GM18873 (cell line): ENCODE measurements around the gene TNNT1.
"Not testable (repeated sequence)": the region's sequence is repeated elsewhere in the genome, so short reads cannot be mapped to it uniquely, and the experiment has no call there.

Experiments
- ATAC-seq: cut with Tn5 transposase; IDR thresholded peaks from one replicate; pipeline ENCODE4 v1.9.1; 2021; ENCODE audit warnings: mild to moderate bottlenecking, moderate library complexity, moderate number of reproducible peaks; ENCODE audit not compliant: unreplicated experiment, low FRiP score

Gene TNNT1

DNA sequence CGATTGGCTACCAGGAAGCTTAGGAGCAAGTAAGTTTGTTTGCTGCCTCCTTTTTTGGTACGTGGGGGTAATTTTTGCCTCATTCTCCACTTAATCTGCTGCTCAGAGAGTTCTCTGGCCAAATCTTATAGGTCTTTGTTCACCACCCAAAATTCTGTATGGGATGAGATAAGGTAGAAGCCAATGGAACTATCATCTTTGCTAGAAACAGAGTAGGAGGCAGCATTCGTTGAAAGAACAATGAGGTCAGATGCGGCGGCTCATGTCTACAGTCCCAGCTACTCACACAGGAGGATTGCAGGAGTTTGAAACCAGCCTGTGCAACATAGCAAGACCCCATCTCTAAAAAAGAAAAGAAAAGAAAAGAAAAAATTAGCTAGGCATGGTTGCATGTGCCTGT is 22.4 kb upstream of the TNNT1 start:
- ATAC-seq: no peak

DNA sequence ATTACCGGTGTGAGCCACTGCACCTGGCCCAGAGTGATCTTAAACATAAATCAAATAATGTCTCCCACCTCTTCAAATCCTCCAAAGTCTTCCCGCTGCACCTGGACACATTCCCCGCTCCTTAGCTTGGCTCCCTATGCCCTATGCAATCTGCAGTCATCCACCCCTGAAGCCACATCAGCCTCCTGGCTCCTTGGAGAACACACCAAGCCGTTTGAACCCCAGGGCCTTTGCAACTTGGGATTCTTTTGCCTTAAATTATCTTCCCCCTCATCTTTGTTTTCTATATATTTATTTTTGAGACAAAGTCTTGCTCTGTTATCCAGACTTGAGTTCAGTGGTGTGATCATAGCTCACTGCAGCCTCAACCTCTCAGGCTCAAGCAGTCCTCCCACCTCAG is 20.1 kb upstream of the TNNT1 start:
- no peak for ATAC-seq

DNA sequence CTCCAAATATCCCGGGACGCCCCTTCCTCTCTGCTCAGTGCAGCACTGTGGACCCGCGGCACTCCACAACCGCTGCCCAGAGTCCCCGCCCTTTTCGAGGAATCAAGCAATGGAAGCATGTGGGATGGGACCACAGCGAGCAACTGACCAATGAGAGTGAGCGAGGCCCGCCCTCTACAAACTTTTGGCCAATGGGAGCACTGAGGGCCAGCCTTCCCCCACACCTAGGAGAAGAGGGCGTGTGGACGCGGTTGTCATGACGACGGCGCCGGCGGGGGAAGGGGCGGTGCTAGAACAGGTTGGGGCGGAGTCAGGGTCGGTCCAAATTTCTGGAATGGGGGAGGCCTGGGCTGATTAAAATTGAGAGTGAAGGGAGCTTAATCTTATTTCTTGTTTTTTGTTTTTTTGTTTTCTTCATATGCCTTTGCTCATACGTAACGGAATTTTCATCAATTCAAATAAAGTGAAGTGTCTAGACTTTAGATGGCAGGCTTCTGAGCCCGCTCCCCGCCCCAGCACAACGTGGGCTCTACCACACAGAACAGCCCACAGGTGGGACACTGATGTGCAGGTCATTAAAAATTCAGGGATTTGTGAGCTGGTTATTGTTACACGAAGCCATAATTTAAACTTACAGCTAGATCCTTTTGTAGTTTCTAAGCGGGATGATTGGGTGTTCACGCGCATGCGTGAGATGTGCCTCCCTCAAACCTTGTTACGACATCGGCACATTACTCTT is 17.7 kb upstream of the TNNT1 start, which contains the start of gene DNAAF3:
Gene DNAAF3, minus strand, starts transcription at position 84 of the 739 bp plus-strand sequence. CDS start 200 bp downstream, outside the sequence.
- no peak for ATAC-seq

DNA sequence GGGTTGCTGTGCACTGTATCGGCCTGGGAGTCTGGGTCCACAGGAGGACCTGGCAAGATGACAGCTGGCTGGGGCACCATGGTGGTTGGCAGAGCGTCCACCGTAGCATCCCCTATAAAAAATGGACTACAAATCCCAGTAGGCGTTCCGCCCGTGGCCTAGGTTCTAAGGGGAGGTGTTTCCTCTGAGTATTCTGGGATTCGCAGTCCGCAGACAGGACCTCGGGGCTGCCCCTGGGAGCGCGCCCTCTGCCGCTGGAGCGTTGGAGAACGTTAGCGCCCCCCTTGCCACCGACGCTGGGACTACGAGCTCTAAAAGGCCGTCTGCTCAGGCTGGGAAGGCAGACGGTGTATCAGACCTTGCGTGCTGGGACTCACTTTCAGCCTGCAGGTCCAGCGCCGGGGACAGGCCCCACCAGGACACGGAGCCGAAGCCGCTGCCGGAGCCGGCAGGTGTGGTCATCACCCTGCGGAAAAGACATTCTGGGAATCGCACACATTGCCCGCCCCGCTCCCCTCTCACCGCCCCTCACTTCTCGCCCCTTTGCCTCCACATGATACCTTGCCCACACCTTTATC is 17.0 kb upstream of the TNNT1 start:
- no peak for ATAC-seq

DNA sequence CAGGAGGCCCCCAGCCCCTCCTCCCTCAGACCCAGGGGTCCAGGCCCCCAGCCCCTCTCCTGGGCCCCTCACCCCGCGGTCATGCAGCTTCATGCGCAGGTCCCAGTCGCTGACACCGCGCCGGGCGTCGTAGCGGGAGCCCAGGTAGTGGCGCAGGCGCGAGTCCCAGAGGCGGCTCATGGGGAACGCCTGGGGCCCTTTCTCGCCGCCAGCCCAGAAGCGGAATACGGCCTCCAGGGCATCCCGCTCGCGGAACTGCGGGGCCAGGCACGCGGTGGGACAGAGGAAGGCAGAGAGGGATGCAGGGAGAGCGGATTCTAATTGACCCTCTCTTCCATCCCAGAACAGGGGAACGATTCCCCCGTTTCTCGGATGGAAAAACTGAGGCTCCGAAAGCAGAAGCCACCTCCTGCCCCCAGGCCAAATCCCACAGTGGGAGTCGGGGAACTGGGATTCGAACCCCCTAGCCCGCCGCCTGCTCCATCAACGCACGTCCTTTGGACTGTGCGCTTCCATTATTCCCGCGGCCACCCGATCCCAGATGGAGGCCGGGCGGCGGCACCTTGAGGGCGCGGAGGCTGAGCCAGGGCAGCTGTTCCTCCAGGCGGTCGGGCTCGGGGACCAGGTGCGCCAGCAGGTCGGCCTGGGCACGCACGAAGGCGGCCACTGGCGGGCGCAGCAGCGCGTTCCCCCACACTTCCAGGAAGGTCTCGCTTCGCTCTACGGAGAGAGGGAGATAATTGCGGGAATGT is 12.7 kb upstream of the TNNT1 start:
- no peak for ATAC-seq

DNA sequence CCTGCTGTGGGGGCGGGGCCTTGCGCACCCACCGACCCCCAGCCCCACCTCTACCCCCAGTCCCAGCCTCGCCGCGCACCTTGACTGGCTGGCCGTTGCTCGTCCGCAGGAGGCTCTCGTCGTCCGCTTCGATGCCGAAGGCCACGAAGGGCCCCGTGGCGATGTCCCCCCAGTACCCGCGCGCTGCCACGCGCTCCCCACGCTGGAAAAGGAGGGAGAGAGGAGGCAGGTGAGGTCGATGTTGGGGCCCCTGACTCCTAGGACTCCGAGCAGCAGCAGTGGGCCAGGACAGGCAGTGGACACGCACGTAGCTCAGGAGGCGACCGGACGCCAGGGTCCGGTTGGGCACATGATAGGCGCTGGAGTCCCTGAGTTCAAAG is 12.0 kb upstream of the TNNT1 start:
- ATAC-seq: no peak

DNA sequence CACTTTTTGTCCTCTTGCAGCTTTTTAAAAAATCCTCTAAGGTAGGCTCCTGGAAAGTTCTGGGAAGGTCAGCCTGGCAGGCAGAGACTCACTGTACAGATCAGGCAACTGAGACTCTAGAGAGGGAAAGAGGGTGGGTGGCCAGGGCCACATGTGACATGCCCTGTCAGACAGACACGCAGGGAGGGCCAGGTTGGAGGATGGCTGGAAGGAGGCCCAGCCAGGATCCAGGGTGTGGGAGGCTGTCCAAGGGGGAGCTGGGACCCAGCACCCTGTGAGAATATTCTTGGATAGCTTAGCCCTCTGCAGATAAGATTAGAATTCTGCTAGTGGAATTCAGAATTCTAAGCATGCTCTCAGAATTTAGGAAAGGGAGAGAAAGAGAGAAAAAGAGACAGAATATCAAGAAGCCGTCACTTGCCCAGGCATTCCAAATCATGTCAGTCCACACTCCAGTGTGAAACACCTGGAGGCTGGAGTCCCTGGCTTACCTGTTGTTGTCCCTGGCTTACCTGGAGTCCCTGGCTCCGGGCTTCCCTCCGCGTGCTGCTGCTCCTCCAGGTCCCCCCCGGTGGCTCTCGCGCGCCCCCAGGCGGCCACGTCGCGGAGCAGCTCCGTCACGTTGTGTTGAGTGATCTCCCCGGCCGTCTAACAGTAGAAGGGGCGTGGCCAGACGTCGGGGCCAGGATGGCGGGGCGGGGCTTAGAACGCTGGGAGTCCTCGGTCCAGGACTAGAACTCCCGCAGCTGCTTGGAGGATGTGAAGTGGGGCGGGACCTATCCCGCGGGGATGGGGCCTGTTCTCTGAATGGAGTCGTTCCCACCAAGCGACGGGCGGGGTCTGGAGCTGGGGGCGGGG is 11.4 kb upstream of the TNNT1 start:
- ATAC-seq: no peak

DNA sequence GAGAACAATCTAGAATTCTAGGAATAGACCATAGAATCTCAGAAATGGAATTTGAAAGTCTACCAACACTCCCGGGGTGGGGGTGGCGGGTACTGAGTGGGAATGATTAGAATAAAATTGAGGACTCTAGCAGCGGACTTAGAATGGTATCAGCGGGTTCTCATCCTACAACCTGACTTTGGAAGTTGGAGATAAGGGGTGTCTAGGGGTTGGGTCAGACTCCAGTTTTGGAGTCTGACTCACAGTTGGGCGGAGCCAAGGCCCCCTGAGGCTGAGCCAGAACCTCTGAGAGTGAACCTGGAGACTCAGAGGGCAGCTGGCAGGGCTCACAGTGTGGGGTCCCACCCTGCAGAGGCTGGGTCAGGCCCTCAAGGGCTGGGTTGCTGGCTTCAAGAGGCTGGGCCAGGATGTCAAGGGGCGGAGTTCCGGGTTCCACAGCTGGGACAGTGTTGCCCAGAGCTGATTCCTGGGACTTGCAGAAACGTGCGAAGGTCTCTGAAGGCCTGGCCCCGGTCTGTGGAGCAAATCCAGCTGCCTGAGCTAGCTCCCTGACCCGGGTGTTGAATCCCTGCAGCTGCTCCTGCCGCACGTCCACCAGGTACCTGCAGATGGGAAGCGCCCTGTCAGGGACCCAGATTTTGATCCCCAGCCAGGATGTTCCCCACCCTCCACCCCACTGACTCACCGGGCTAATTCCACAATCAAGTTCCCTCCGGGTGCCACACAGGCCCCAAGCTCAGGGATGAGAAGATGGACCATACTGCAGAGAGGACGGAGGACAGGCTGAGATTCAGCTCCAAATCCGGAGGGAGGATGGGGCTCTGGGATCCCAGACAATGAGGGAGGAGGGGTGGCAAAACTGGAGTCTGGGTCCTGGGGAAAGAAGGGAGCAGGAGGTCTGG is 10.1 kb upstream of the TNNT1 start:
- ATAC-seq: no peak

DNA sequence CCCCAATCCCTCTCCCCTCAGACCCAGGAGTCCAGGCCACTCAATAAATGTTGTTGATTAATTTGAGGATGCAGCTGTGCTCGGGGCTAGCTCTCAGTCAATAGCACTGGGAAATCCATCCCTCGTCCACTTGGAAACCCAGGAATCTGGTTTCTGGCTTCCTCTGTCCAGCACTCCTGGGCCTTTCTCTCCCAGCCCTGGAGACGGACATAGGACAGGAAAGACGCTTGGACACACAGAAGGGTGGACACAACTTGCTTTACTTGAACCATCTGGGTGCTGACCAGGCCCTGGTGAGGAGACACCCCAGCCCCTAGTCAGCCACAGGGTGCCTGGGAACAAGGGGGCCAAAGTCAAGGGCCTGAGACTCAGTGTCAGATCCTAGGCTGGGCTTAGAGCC is 9.4 kb upstream of the TNNT1 start:
- no peak for ATAC-seq

DNA sequence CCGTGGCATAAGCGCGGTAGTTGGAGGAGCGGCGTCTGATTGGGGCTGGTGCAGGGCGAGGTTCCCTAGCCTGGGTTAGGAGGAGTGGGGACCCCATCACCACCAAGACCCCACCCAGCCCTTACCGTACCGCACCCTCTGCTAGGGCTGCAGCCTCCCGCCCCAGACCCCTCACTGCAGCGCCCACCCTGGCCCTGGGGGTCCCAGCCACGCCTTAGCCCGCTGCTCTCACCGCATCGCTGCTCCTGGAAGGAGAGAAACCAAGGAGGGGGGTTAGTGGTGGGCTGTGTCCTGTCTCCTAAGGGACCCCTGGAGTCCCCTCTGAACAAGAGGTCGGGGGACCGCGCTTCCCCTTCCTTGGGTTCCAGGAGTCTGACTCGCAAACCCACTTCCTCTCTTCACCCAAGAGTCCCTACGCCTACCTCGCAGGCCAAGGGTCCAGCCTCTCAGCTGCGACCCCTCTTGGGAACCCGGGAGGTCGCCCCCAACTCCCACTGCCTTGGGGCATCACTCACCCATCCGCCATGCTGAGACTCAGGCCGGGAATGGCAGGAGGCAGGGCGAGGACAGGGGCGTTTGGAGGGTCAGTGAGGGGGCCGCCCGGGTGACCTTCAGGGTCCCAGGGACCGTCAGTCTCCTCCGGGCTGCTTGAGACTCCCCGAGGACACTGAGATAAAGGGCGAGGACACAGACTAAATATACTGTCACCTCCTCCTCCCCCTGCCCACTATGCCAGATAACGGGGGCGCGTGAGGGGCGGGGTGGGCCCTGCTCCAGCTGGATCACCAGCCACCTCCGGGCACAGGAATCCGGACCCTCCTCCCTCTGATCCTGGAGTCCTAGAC is 8.3 kb upstream of the TNNT1 start, which contains the start of gene TNNI3:
Gene TNNI3, minus strand, starts transcription at position 669 of the 845 bp plus-strand sequence. Its CDS starts 143 bp downstream, at position 526.
- no peak for ATAC-seq

DNA sequence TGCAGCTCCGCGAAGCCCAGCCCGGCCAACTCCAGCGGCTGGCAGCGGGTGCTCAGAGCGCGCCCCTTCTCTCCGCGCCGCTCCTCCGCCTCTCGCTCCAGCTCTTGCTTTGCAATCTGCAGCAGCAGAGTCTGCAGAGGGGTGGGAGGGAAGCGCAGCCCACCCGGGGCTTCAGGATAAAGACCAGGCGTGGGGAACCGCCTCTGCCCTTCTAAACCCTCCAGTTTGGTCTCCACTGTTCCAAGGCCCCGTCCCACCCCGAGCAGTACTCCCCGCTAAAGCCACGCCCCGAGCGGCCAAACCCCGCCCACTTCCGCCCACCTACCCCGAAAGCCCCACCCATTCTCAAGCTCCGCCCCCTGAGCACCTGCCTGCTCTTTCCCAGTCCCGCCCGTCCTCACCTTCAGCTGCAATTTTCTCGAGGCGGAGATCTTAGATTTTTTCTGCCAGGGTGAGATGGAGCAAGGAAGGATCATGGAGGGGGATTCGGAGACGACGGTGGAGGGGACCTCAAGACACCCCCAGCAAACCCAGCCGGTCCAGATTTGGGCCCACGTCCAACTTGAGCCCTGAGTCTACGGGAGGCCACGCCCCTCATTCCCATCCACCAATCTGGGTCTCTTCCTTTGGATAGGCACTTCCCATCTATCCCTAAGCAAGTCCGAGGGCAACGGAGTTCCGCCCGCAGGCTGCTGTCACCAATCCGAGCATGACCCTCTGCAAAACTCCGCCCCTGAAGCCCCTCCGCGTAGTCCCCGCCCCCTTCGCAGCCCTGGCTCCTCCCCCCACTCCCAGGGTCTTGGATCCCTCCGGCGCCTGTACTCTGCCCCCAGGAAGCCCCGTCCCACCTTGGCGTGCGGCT is 7.4 kb upstream of the TNNT1 start:
- ATAC-seq: no peak

DNA sequence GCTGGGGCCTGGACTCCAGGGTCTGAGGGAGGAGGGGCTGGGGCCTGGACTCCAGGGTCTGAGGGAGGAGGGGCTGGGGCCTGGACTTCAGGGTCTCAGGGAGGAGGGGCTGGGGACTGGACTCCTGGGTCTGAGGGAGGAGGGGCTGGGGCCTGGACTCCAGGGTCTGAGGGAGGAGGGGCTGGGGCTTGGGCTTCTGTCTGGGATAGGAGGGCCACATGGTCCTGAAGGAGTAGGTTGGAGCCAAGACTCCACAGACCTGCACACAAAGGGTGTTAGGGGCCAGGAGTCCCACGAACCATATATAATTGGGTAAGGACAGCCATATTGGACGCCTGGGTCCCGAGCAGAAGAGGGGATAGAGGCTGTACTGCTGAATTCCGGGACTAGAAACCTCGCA is 6.8 kb upstream of the TNNT1 start:
- ATAC-seq: not testable (repeated sequence)

DNA sequence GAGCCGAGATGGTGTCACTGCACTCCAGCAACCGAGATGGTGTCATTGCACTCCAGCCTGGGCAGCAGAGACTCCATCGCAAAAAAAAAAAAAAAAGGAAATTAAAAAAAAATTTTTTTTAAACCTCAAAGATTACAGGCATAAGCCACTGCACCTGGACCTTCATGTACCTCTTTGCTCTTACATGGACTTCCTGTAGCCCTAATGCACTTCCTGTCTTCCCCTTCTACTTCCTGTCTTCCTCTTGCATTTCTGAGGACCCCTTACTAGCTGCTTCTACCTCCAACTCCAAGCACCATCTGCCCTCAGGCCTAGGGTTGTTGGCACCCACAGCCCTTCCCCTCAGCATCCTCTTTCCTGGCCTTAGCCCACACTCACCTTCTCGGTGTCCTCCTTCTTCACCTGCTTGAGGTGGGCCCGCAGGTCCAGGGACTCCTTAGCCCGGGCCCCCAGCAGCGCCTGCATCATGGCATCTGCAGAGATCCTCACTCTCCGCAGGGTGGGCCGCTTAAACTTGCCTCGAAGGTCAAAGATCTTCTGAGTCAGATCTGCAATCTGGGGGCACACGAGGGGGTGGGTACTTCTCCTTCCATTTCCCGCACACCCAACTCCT is 4.8 kb upstream of the TNNT1 start:
- ATAC-seq: no peak

DNA sequence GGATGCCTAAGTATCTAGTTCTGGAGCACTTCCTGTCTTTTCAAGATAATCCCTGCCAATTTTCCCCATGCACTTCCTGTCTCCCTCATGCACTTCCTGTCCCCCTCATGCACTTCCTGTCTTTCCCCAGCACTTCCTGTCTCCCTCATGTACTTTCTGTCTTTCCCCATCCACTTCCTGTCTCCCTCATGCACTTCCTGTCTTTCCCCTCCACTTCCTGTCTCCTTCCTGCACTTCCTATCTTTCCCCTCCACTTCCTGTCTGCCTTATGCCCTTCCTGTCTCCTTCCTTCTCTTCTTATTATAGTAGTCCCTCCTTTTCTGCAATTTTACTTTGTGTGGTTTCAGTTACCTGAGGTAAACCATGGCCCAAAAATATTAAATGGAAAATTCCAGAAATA is 3.0 kb upstream of the TNNT1 start:
- ATAC-seq: no peak

DNA sequence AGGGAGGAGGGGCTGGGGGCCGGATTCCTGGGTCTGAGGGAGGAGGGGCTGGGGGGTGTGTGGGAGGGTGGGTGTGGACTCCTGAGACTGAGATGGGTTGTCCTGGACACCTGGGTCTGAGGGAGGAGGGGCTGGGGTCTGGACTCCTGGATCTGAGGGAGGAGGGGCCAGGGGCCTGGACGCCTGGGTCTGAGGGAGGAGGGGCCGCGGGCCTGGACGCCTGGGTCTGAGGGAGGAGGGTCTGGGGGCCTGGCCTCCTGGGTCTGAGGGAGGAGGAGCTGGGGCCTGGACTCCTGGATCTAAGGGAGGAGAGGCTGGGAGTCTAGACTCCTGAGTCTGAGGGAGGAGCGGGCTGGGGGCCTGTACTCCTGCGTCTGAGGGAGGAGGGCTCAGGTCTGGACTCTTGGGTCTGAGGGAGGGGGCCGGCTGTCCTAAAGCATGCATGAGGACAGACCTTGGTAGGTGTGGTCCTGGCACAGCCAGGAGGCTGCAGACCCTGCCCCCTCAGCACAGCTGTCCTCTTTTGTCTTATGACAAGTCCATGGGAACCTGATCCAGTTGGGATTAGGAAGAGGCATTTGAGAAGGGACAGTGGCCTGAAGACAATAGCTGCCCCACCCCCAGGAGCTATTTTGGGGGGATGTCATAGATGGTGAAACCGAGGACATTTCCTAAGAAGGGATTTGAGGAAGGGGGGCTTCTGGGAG is 1.3 kb downstream of the TNNT1 start:
- no peak for ATAC-seq

DNA sequence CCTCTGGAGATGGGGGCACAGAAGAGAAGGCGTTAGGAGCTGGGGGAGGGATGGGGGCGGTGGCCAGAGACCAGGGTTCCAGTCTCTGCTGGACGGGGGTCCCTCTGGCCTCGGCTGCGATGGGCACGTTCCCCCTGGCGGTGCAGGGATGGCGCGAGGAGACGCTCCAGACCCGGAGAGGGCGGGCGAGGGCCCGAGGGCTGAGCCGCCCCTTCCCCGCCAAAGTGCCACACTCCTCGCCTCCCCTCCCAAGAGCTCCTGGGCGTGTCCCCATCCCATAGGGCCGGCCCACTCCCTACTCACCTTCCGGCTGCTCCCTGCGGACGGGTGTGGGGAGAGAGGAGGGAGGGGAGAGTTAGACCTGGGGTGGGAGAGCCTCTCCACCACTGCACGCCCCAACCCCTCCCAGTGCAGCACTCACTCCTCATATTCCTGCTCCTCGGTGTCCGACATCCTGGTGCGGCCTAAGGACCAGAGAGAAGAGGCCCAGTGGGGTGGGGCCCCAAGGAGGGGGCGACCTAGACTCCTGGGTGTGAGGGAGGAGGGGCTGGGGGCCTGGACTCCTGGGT is 2.2 kb downstream of the TNNT1 start:
- no peak for ATAC-seq
